ENCODE measurements around the gene RPEL1. TPM values are rescaled to one million over a fixed set of nuclear protein-coding genes. Genes with fewer than 3 reads are reported as not detected.
A peak's percentile ranks its signal among the peaks of the same experiment; 100 is the strongest.

Gene RPEL1
- total RNA-seq, 1 donor from 2014 or later, result not detected

DNA sequence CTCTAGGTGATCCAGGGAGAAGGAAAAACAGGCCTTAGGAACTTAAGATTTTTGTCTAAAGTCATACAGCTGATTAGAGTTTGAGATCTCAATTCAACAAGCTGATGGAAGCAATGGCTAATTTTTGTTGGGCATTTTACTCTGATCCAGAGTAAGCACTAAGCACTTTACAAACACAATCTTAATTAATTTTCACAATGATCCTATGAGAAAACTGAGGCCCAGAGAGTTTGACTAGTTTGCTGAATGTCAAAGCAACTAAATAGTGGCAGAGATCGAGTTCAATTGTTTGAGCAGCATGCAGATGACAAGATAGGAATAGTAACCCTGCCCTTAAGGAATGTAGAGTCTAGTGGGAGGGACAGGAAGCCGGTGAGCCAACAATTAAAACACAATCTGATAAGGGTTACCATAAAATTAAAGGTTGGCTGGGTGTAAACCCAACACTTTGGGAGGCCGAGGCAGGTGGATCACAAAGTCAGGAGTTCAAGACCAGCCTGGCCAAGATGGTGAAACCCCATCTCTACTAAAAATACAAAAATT lies 13.5 kb upstream of the RPEL1 start:
- Histone ChIP-seq H3K36me3 (ENCODE audit: control insufficient read depth in 3 of 3, insufficient read depth in 3 of 3, low read length in 3 of 3) (no peaks in the 10 kb centered on the region), H3K27ac (ENCODE audit: low read depth, low read length) (peak overlapping the region; percentile 84), H3K9me3 (ENCODE audit: control insufficient read depth in 3 of 3, low read length in 3 of 3) (no peaks in the 10 kb centered on the region), H3K4me3 (ENCODE audit: low read length in 3 of 3) (no peak overlapping the region), H3K9ac (ENCODE audit: low read depth in 1 of 3, low read length in 3 of 3) (no peak overlapping the region), H3K27me3 (ENCODE audit: control insufficient read depth in 3 of 3, insufficient read depth in 3 of 3, low read length in 3 of 3) (no peaks in the 10 kb centered on the region), H3K4me1 (ENCODE audit: control insufficient read depth in 3 of 3, insufficient read depth in 3 of 3, low read length in 3 of 3) (peaks cover 10 to 35% (median 27%) of the 10 kb centered on the region in 3 donors)

DNA sequence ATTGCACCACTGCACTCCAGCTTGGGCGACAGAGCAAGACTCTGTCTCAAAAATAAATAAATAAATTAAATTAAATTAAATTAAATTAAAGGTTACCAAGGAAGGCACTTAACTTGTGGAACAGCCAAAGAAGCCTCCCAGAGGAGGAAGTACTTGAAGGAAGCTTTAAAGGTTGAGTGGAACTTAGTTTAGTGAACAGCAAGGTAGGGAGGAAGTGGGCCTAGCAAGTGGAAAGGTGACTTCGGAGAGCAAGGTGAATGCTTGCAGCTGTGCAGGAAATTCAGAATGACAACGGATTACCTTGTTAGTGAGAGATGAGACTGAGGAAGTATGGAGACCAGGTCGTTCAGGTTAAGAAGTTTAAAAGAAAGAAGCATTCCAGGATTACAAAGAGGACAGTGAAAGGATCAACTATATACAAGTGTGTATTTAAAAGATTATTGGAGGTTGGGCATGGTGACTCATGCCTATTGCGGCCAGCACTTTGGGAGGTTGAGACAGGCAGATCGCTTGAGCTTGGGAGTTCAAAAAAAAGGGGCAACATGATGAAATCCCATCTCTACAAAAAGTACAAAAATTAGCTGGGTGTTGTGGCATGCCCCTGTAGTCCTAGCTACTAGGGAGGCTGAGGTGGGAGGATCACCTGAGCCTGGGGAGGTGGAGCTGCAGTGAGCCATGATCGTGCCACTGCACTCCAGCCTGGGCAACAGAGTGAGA lies 12.8 kb upstream of the RPEL1 start:
- Histone ChIP-seq H3K9ac (ENCODE audit: low read depth in 1 of 3, low read length in 3 of 3) (no peak overlapping the region), H3K27ac (ENCODE audit: low read depth, low read length) (no peak overlapping the region), H3K36me3 (ENCODE audit: control insufficient read depth in 3 of 3, insufficient read depth in 3 of 3, low read length in 3 of 3) (no peaks in the 10 kb centered on the region), H3K4me3 (ENCODE audit: low read length in 3 of 3) (no peak overlapping the region), H3K27me3 (ENCODE audit: control insufficient read depth in 3 of 3, insufficient read depth in 3 of 3, low read length in 3 of 3) (no peaks in the 10 kb centered on the region), H3K4me1 (ENCODE audit: control insufficient read depth in 3 of 3, insufficient read depth in 3 of 3, low read length in 3 of 3) (peaks cover 9 to 30% (median 20%) of the 10 kb centered on the region in 3 donors), H3K9me3 (ENCODE audit: control insufficient read depth in 3 of 3, low read length in 3 of 3) (no peaks in the 10 kb centered on the region)

DNA sequence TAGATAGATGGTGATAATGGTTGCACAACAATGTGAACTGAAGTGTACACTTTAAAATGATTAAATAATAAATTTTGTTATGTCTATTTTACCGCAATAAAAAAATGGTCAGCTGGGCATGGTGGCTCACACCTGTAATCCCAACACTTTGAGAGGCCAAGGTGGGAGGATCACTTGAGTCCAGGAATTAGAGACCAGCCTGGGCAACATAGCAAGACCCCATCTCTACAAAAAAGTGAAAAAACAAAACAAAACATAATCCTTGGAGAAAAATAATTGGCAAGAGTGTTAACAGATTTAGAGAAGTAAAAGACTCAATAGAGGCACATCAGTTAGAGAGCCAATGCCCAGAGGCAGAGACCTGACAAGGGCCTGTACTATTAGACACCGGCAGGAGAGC lies 9.9 kb upstream of the RPEL1 start:
- Histone ChIP-seq H3K27ac (ENCODE audit: low read depth, low read length) (no peak overlapping the region), H3K27me3 (ENCODE audit: control insufficient read depth in 3 of 3, insufficient read depth in 3 of 3, low read length in 3 of 3) (no peaks in the 10 kb centered on the region), H3K4me1 (ENCODE audit: control insufficient read depth in 3 of 3, insufficient read depth in 3 of 3, low read length in 3 of 3) (peaks cover 0 to 22% (median 6%) of the 10 kb centered on the region in 3 donors), H3K4me3 (ENCODE audit: low read length in 3 of 3) (no peak overlapping the region), H3K9ac (ENCODE audit: low read depth in 1 of 3, low read length in 3 of 3) (no peak overlapping the region), H3K36me3 (ENCODE audit: control insufficient read depth in 3 of 3, insufficient read depth in 3 of 3, low read length in 3 of 3) (no peaks in the 10 kb centered on the region), H3K9me3 (ENCODE audit: control insufficient read depth in 3 of 3, low read length in 3 of 3) (no peaks in the 10 kb centered on the region)

DNA sequence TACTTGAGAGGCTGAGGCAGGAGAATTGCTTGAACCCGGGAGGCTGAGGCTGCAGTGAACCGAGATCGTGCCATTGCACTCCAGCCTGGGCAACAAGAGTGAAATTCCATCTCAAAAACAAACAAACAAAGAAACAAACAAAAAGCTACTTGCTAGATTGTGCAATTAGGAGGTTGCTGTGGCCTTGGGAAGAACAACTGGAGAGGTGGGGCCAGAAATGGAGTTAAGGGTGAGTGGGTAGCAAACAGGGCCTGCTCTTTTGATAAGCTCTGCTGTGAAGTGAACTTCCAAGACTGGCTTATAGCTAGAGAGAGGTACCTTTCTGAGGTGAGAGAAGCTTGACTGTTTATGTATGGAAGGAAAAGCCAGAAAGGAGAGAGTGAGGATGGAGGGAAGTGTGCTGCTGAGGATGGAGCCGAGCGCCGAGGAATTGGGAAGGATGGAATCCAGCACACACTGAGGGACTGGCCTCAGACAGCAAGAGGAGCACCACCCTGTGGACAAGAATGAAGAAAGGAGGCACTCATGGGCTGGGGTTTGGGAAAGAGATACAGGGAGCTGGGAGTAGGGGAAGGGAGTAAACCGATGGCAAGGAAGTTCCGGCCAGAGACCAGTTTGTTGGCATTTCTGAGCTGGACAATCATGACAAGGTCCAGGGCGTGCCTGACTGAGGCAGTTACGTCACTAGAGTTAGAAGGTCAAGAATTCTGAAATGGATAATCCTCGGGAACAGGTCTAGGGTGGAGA lies 7.0 kb upstream of the RPEL1 start:
- Histone ChIP-seq H3K9ac (ENCODE audit: low read depth in 1 of 3, low read length in 3 of 3) (no peak overlapping the region), H3K9me3 (ENCODE audit: control insufficient read depth in 3 of 3, low read length in 3 of 3) (no peaks in the 10 kb centered on the region), H3K27me3 (ENCODE audit: control insufficient read depth in 3 of 3, insufficient read depth in 3 of 3, low read length in 3 of 3) (no peaks in the 10 kb centered on the region), H3K36me3 (ENCODE audit: control insufficient read depth in 3 of 3, insufficient read depth in 3 of 3, low read length in 3 of 3) (no peaks in the 10 kb centered on the region), H3K4me3 (ENCODE audit: low read length in 3 of 3) (no peak overlapping the region), H3K4me1 (ENCODE audit: control insufficient read depth in 3 of 3, insufficient read depth in 3 of 3, low read length in 3 of 3) (peaks cover 10 to 20% (median 12%) of the 10 kb centered on the region in 3 donors), H3K27ac (ENCODE audit: low read depth, low read length) (no peak overlapping the region)

DNA sequence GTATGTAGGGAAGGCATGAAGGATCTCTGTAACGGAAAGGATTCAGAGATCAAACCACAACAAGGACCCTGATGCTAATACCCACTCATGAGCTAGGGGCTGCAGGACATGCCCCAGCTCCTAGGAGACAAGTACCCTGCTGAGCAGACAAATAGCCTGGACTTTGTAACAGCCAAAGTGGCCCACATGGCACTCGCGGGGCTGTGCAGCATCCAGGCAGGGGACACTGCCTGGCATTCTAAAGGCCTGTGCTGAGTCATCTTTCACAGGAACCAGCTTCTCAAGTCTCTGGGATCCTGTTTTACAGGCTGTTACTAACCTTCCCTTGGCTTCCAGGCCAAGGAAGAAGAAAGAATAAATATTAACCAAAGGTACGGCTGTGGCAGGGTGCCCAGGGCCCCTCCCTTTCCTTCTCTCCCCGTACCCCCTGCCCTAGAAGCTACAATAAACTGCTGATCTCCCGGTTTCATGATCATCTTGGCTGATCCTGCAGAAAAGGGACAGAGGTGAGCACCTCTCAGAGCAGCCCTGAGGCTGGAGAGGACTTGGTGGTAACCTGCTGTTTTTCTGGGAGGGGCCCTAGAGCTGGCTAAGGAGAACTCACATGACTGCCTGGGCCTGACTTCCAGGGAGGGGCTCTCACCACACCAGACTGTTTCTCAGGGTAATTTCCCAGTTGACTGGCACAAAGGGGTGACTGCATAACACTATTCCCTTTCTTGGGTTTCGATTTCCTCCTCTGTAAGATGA lies 4.2 kb upstream of the RPEL1 start:
- Histone ChIP-seq H3K4me1 (ENCODE audit: control insufficient read depth in 3 of 3, insufficient read depth in 3 of 3, low read length in 3 of 3) (peaks cover 10 to 27% (median 12%) of the 10 kb centered on the region in 3 donors), H3K9me3 (ENCODE audit: control insufficient read depth in 3 of 3, low read length in 3 of 3) (no peaks in the 10 kb centered on the region), H3K9ac (ENCODE audit: low read depth in 1 of 3, low read length in 3 of 3) (peak overlapping the region in 2 of 3 donors; percentile 50 to 69), H3K27me3 (ENCODE audit: control insufficient read depth in 3 of 3, insufficient read depth in 3 of 3, low read length in 3 of 3) (no peaks in the 10 kb centered on the region), H3K36me3 (ENCODE audit: control insufficient read depth in 3 of 3, insufficient read depth in 3 of 3, low read length in 3 of 3) (no peaks in the 10 kb centered on the region), H3K4me3 (ENCODE audit: low read length in 3 of 3) (peak overlapping the region in 1 of 3 donors; percentile 33), H3K27ac (ENCODE audit: low read depth, low read length) (peak overlapping the region; percentile 87)

DNA sequence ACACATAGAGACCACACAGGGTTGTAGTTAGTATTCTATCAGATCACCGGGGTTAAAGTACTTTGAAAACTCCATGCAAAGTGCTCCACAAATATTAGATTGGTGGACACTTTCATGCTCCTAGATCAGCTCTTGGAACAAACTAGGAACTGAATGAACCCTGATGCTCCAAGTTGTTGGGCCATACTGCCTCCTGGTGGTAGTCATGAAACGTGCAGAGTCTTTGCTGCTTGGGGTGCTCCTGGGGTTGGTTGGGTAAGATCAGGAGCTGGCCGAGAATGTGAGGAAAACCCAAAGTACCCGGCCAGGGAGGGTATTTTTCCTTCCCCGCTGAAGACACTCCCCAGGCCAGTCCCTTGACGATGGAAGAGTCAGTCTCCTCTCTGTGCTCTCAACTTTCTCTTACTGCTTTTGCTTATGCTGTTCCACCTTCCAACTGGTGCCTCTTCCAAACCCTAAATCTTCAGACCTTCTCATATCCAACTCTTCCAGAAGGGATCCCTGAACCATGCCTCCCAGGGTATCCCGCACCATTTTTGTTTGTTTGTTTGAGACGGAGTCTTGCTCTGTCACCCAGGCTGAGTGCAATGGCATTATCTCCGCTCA lies 918 bp upstream of the RPEL1 start:
- H3K9ac ChIP-seq (ENCODE audit: low read depth in 1 of 3, low read length in 3 of 3), result no peak overlapping the region
- H3K4me3 ChIP-seq (ENCODE audit: low read length in 3 of 3), result no peak overlapping the region
- H3K36me3 ChIP-seq (ENCODE audit: control insufficient read depth in 3 of 3, insufficient read depth in 3 of 3, low read length in 3 of 3), result no peaks in the 10 kb centered on the region
- no peak overlapping the region for H3K27ac ChIP-seq (ENCODE audit: low read depth, low read length)
- H3K27me3 ChIP-seq (ENCODE audit: control insufficient read depth in 3 of 3, insufficient read depth in 3 of 3, low read length in 3 of 3), result no peaks in the 10 kb centered on the region
- H3K9me3 ChIP-seq (ENCODE audit: control insufficient read depth in 3 of 3, low read length in 3 of 3), result no peaks in the 10 kb centered on the region
- peaks cover 10 to 24% (median 12%) of the 10 kb centered on the region in 3 donors for H3K4me1 ChIP-seq (ENCODE audit: control insufficient read depth in 3 of 3, insufficient read depth in 3 of 3, low read length in 3 of 3)

DNA sequence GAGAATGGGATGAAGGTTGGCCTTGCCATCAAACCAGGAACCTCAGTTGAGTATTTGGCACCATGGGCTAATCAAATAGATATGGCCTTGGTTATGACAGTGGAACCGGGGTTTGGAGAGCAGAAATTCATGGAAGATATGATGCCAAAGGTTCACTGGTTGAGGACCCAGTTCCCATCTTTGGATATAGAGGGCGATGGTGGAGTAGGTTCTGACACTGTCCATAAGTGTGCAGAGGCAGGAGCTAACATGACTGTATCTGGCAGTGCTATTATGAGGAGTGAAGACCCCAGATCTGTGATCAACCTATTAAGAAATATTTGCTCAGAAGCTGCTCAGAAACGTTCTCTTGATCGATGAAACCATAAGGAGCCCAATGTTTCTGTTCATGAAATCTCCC lies 637 bp downstream of the RPEL1 start:
- no peaks in the 10 kb centered on the region for H3K9me3 ChIP-seq (ENCODE audit: control insufficient read depth in 3 of 3, low read length in 3 of 3)

DNA sequence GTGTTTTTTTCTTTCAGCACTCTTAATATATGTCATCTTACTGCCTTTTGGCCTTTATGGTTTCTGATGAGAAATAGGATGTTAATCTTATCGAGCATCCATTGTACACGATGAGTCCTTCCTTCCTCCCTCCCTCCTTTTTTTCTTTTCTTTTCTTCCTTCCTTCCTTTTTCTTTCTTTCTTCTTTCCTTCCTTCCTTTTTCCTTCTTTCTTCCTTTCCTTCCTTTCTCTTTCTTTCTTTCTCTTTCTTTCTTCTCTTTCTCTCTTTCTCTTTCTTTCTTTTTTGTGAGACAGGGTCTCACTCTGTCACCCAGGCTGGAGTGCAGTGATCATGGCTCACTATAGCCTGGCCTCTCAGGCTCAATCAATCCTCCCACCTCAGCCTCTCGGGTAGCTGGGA lies 8.4 kb downstream of the RPEL1 start:
- H3K27ac ChIP-seq (ENCODE audit: low read depth, low read length), result no peak overlapping the region
- no peaks in the 10 kb centered on the region for H3K36me3 ChIP-seq (ENCODE audit: control insufficient read depth in 3 of 3, insufficient read depth in 3 of 3, low read length in 3 of 3)
- H3K9me3 ChIP-seq (ENCODE audit: control insufficient read depth in 3 of 3, low read length in 3 of 3), result no peaks in the 10 kb centered on the region

More for the DNA sequence above, 637 bp downstream of the RPEL1 start:
- H3K4me1 ChIP-seq (ENCODE audit: control insufficient read depth in 3 of 3, insufficient read depth in 3 of 3, low read length in 3 of 3), result peaks cover 7 to 13% (median 8%) of the 10 kb centered on the region in 3 donors
- H3K36me3 ChIP-seq (ENCODE audit: control insufficient read depth in 3 of 3, insufficient read depth in 3 of 3, low read length in 3 of 3), result no peaks in the 10 kb centered on the region
- H3K27me3 ChIP-seq (ENCODE audit: control insufficient read depth in 3 of 3, insufficient read depth in 3 of 3, low read length in 3 of 3), result no peaks in the 10 kb centered on the region
- H3K27ac ChIP-seq (ENCODE audit: low read depth, low read length), result no peak overlapping the region
- H3K4me3 ChIP-seq (ENCODE audit: low read length in 3 of 3), result no peak overlapping the region
- H3K9ac ChIP-seq (ENCODE audit: low read depth in 1 of 3, low read length in 3 of 3), result no peak overlapping the region

DNA sequence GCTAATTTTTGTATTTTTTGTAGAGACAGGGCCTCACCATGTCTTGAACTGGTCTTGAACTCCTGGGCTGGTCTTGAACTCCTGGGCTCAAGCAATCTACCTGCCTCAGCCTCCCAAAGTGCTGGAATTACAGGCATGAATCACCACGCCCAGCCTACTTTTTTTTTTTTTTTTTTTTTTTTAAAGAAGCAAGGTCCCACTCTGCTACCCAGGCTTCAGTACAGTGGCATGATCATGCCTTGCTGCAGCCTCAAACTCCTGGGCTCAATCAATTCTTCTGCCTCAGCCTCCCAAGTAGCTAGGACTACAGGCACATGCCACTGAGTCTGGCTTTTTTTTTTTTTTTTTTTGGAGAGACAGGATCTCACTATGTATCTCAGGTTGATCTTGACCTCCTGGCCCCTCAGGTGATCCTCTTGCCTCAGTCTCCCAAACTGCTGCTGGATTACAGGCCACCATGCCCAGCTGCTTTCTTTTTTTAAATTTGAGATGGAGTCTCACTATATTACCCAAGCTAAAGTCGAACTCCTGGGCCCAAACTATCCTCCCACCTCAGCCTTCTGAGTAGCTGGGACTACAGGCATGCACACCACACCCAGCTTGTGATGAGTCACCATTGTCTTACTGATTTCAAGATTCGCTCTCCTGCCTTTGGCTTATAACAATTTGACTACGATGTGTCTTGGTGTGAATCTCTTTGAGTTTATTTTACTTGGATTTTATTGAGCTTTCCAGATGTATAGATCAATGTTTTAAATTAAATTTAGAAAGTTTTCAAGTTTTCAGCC lies 9.0 kb downstream of the RPEL1 start:
- Histone ChIP-seq H3K4me1 (ENCODE audit: control insufficient read depth in 3 of 3, insufficient read depth in 3 of 3, low read length in 3 of 3) (no peaks in the 10 kb centered on the region), H3K27ac (ENCODE audit: low read depth, low read length) (no peak overlapping the region), H3K4me3 (ENCODE audit: low read length in 3 of 3) (no peak overlapping the region)

More for the DNA sequence above, 8.4 kb downstream of the RPEL1 start:
- no peak overlapping the region for H3K9ac ChIP-seq (ENCODE audit: low read depth in 1 of 3, low read length in 3 of 3)
- no peak overlapping the region for H3K4me3 ChIP-seq (ENCODE audit: low read length in 3 of 3)
- H3K4me1 ChIP-seq (ENCODE audit: control insufficient read depth in 3 of 3, insufficient read depth in 3 of 3, low read length in 3 of 3), result no peaks in the 10 kb centered on the region
- no peaks in the 10 kb centered on the region for H3K27me3 ChIP-seq (ENCODE audit: control insufficient read depth in 3 of 3, insufficient read depth in 3 of 3, low read length in 3 of 3)

More for the DNA sequence above, 9.0 kb downstream of the RPEL1 start:
- H3K9me3 ChIP-seq (ENCODE audit: control insufficient read depth in 3 of 3, low read length in 3 of 3), result no peaks in the 10 kb centered on the region
- H3K9ac ChIP-seq (ENCODE audit: low read depth in 1 of 3, low read length in 3 of 3), result no peak overlapping the region
- no peaks in the 10 kb centered on the region for H3K27me3 ChIP-seq (ENCODE audit: control insufficient read depth in 3 of 3, insufficient read depth in 3 of 3, low read length in 3 of 3)
- H3K36me3 ChIP-seq (ENCODE audit: control insufficient read depth in 3 of 3, insufficient read depth in 3 of 3, low read length in 3 of 3), result no peaks in the 10 kb centered on the region
